HS-27A (cell line): ENCODE results near the gene FADS3.

ENCODE experiments used
- DNase-seq: peaks from one replicate; pipeline ENCODE4 v3.0.0-alpha.2; 2012; ENCODE audit warnings: low read depth, missing footprints

Gene FADS3

DNA sequence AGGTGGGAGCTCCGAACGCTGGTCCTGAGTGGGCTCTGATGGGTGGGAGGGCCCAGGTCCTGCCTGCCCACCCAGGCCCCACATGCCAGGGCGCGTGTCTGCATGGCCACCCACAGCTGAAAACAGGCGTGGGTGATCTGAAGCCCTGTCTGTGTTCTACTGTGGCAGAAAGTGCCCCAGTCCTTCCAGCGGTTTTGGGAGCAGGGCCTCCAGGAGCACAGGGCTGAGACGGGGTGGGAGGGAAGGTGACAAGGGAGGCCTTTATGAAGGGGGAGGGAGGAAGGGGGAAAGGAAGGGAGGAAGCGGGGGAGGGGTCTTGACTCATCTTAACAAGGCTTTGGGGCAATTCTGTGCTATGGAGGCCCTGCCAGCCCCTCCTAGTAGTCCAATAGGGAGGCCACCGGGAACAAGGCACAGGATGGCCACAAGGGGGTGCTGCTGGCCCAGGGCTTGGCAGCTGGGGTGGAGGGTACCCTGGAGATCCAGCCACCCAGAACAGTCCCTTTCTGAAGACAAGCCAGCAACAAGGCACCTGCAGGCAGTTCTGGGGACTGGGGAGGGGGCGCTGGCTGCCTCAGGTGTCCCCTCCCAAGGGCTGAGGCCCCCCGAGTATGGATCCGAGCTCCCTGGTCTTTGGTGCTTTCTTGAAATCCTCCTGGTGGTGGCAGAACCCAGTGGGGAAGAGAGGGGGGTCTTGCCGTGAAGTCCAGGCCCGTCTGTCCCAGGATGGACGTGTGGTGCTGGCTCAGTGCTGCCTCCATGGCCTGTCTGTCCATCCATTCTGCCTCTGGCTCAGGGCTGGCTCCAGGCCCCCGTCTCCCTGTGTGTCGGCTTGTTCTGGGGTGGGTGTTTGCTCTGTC, 6.3 kb upstream of the FADS3 start:
- DNase-seq, result no peak

DNA sequence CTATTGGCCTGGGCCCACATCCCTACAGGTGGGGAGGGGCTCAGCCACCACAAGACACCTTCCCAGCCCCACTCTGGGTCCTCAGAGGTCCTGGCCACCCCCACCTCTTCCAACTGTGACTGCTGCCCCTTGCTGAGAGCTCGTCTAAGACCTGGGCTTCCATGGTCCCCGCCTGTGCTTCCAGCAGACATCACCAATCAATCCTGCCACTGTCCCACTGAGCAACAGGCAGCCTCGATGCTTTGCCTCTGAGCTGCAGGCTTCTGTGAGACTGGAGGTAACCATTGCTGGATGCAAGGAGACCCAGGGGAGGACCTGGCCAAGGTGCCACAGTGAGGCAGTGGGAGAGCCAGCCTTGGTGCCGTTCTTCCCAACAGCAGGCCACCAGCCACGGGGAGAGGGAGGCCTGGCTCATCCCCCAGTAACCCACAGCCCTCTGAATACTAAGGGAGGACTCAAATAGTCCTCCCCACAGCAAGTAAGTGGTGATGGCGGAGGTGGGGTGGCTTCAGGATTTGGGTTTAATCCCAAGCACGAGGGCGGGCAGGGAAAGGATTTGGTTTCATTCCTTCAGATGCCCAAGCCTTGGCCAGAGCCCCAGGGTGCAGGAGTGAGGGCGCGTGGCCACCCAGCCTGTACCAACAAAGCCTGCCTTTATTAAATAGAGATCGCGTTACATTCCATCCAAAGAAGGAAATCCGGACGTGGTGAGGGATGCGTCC, 5.5 kb upstream of the FADS3 start:
- DNase-seq, result no peak

DNA sequence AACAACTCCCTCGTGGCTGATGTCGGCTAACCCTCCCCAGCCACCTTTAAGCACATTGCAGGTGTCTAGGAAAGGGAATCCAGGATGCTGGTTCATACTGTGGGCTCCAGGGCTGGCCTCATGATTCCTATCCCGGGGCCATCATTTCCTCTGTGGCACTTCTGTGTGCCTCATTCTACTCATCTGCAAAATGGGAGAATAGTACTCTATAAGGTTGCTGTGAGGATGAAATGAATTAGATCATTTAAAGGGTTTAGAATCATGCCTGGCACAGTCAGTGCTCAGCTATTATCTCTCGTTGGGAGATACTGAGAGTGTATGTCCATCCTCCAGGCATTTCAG, 4.3 kb upstream of the FADS3 start:
- no peak for DNase-seq

DNA sequence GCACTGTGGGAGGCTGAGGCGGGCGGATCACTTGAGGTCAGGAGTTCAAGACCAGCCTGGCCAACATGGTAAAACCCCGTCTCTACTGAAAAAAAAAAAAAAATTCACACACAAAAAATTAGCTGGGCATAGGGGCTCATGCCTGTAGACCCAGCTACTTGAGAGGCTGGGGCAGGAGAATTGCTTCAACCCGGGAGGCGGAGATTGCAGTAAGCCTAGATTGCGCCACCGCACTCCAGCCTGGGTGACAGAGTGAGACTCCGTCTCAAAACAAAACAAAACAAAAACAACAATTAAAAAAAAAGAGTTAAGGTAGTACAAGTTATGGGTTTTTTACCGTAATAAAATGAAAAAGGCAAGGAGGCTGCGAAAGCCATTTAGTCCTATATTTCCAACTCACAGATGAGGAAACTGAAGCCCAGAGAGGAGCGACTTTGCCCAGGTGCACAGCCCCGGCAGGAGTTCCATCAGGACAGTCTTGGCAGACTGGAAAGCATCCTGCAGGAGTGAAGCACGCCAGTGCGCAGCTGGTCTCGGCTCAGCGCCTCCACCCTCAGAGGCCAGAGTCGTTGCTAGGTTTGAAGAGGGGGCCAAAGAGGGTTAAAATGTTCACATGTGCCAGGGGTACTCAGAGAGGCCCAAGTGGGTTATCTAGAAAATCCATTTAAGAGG, 3.8 kb upstream of the FADS3 start:
- DNase-seq, result no peak

DNA sequence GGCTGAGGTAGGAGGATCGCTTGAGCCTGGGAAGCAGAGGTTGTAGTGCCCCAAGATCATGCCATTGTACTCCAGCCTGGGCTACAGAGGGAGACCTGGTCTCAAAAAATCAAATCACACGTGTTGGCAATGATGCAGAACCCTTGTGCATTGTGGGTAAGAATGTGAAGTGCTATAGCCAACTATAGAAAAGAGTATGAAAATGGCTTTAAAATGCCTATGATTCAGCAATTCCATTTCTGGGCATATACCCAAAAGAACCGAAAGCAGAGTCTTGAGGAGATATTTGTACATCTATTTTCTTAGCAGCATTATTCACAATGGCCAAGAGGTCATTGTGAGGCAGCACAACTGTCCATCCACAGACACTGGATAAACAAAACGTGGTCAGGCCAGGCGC, 2.6 kb upstream of the FADS3 start:
- no peak for DNase-seq

DNA sequence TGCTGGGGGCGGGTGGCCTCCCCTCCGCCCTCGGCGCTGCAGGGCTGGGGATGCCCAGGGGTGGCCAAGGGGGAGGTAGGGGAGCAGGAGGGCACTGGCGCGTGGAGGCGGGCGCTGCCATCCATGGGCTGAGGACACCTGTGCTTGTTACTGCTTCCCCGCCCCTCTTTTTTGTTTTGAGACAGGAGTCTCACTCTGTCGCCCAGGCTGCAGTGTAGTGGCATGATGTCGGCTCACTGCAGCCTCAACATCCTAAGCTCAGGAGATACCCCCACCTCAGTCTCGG, 683 bp upstream of the FADS3 start:
- no peak for DNase-seq

DNA sequence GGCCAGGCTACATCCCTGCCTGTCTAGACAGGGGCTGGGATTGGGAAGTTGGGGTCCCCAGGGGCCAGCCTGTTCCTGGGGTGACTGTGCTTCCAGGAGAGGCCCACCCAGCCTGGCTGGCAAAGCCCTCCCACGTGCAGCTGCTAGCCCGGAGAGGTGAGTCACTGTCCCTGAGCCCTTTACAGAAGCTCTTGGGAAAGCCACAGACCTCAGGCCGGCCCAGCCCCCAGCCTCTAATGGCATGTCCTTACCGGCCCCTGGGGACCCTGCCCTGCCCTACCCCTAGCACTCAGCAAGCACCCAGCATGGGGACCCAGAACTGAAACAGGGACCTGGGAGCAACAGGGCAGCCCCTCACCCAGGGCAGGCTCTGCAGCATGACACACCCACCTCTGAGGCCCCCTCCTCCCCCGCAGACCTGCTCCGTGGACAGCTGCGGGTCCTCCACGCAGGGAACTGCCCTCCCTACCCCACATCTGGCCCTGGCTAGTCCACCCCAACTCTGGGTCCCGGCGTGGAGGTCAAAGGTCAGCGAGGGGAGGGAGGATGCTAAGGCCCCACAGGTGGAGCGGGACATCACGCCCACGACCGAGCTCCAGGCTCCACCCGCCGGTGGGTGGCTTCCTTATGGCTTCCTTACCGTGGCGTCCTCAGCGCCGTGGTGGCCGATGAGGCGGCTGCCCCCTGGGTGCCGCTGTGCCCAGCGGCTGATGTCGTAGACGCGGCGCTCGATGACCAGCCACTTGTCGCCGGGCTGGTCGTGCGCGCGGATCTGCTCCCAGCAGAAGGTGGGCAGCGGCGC, 615 bp downstream of the FADS3 start:
- peak; percentile 62 for DNase-seq

DNA sequence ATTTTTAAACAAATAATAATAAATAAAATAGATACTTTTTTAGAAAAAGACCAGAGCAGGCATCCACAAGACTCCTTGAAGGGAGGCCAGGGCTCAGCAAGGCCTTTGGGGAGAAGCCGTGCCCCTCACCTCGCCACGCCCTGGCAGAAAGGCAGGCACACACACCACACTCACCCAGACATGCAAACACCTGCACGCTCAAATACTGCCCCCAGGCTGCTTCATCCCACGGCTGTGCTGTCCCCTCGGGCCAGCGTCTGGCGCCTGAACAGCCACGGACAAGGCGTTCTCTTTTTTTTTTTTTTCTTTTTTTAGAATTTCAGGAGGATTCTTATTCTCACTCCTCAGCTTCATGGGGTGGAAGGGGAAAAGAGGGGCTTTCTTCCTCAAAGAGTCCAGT, 1.5 kb downstream of the FADS3 start:
- DNase-seq, result no peak

DNA sequence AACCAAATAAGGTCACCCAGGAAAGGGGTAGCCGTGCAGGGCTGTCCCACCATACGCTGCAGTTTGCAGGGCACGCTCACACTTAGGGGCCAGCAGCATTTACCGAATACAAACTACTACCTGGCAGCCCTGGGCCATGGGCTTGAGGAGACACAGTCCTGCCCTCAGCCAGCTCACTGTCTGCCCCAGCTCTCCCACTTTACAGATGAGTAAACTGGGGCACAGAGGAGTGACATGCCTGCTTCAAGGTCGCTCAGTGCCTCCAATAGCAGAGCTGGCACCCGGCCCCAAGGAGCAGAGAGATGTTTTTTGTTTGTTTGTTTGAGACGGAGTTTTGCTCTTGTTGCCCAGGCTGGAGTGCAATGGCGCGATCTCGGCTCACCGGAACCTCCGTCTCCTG, 2.8 kb downstream of the FADS3 start:
- no peak for DNase-seq

DNA sequence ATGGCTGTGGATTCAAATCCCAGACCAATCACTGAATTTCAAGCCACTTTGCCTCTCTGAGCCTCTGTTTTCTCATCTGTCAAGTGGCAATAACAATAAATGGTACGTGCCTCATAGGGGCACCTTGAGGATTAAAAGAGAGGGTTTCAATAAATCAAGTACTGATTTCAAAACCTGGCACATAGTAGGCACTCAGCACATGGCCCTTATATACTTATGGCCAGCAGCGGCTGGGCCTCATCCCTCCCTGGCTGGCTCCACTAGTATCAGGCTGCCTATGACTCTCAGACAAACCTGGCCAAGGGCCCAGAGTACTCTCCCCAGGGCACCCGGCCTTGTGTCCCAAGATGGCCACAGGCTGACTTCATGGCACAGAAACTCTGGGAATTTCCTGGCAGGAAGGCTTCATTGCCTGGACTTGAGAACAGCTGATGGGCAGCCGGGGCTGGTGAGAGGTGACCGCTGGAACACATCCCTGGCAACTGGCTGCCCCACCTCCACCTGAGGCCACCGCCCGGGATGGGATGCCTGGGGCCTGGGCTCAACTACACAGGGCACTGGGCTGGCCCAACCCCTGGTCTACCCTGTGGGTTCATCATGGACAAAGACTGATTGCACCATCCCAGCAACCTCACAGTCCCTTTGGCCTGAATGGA, 3.4 kb downstream of the FADS3 start:
- DNase-seq, result peak; percentile 91

DNA sequence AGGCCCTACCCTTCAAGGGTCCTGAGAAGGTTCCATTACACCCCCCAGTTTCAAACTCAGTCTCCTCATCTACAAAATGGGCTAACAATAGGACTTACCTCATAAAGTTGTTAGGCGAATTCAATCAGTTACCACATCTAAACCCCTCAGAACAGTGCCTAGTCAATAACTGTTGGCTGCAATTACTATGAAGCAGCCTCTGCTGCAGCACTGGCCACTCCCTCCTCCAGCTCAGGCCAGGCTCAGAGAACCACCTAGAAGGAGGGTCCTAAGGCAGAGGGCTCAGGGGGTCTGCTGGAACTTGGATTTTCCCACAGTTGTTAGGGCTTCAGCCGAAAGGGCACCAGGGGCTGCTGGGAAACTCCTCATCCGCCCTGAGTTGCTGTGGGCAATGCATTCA, 4.7 kb downstream of the FADS3 start:
- DNase-seq, result no peak

DNA sequence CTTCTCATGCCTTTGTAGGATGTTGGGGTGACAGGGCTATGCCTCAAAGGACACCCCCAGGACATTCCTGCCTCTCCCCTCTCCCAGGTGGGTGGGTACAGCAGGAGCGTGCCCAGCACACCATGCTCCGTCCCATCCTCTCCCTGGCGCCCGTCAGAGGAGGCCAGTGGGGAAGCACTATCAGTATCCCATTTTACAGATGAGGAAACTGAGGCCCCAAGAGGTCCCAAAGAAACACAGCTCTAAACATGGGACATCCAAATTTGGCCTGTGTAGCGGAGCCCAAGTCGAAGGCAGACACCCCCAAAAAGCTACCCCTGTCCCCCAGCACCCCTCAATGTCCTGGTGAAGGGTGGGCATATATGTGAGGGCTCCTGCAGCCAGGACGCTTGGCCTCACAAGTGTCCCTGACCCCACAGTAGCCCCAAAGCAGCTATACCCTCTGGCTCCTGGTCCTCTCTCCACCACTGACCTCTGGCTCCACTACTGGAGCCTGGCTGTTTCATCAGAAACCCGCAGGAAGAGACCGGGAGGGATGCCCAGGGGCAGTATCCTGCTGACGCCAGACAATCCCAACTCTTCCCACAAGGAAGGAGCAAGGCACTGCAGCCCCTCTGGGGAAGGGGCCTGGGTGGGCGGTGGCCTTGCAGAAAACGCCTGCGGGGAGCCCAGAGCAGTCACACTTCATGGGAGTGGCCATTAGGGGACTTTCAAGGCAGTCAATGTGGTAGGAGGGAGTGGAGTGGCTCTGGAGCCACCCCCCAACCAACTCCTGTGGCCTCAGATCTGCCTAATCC, 5.4 kb downstream of the FADS3 start:
- no peak for DNase-seq

DNA sequence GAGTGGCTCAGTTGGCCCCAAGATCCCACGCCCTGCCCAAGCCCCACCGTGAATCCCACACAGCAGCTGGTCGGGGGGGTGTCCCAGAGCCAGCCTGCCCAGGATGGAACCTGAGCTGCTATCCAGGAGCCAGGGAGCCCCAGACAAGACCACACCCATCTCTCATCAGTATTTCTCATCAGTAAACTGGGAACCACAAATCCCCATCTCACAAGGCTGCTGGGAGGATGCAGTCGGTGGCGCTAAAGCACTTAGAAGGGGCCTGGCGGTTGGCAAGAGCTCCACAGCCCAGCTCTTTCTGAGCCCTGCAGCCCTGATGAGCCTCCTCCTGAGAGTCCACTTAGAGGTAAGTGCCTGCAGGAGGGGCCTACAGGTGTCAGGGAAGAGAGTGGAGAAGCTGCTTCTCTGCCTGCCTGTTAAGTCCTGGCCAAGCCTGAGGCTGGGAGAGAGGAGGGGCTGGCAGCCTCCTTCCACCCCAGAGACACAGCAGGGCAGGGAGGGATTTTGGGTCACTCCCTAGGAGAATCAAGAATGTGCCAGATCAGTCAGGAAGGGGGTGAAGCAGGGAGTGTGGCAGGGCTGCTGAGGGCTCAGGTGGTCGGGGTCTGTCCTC, 6.1 kb downstream of the FADS3 start:
- no peak for DNase-seq

DNA sequence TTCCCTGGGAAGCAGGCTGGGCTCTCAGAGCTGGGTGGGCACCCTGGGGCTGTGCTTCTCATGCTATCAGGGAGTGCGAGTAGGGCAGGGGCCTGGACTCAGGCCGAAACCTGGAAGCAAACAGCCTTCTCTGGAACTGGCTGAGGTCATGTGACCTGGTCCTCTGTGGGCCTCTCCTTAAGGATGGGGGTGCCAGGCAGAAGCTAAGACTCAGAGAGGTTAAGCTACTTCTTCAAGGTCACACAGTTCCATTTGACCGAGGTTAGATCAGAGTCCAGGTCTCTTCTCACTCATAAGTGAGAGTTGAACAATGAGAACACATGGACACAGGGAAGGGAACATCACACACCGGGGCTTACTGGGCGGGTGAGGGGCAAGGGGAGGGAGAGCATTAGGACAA, 7.4 kb downstream of the FADS3 start:
- DNase-seq, result no peak

DNA sequence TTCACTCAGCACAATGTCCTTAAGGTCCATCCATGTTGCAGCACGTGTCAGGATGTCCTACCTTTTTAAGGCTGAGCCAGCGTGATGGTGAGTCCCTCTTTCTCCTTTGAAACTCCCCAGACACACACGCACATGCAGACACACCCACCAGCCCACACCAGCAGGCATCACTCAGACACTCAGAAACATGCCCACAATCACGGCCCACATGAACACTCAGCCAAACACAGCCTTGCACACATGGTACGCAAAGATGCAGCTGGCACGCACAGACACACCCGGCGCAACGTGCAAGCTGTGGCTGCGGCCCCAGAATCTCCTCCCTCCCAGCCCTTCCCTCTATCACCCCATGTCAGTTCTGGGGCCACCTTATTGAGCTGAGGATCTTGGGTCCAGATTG, 8.0 kb downstream of the FADS3 start:
- DNase-seq, result no peak

DNA sequence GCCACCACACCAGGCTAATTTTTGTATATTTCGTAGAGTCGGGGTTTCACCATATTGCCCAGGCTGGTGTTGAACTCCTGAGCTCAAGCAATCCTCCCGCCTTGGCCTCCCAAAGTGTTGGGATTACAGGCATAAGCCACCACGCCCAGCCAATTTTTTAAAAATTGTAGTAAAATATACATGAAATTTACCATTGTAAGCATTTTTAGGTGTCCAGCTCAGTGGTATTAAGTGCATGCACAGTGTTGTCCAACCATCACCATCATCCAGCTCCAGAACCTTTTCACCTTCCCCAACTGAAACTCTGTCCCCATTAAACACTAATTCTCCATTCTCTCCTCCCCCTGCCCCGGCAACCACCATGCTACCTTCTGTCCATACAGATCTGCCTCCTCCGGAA, 8.5 kb downstream of the FADS3 start:
- DNase-seq, result no peak

DNA sequence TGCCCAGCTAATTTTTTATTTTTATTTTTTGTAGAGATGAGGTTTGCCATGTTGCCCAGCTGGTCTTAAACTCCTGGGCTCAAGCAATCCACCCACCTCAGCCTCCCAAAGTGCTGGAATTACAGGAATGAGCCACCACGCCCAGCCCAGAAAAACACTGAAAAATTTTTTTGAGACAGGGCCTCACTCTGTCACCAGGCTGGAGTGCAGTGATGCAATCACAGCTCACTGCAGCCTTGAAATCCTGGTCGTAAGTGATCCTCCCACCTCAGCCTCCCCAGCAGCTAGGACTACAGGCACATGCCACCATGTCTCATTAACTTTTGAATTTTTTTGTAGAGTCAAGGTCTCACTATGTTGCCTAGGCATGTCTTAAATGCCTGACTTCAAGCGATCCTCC, 9.1 kb downstream of the FADS3 start:
- DNase-seq, result peak; percentile 35

DNA sequence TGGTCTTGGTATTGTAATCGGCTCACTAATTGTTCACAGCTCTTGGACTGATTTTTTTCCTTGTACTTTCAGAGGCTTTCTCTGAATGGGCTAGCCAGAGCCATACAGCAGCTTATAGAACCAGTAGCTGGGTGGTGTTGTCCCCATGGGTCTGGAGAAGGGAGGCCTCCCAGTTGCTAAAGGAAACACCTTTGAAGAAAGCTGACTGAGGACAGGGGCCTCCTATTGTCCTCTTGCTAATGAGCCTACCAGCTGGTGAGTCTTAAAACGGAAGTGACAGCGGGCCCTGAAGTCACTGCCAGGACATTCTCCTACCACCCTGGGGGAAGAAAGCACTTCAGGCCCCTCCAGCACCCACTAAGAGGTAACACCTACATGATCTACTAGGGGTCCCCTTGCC, 9.9 kb downstream of the FADS3 start:
- DNase-seq, result no peak

DNA sequence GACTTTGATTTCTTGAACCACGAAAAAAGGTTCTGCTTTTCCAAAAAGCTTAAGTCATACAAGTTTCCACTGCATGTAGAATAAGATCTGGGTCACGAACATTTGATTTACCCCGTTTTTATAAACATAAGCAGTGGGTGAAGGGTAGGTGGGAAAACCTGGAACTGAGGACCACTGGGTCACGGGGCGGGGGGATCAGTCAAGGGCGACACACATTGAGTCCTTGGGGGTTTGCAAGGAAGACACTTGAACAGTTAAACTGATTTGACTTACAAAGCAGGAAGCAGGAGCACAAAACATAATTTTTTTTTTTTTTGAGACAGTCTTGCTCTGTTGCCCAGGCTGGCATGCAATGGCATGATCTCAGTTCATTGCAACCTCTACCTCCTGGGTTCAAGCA, 10.9 kb downstream of the FADS3 start:
- DNase-seq, result no peak

DNA sequence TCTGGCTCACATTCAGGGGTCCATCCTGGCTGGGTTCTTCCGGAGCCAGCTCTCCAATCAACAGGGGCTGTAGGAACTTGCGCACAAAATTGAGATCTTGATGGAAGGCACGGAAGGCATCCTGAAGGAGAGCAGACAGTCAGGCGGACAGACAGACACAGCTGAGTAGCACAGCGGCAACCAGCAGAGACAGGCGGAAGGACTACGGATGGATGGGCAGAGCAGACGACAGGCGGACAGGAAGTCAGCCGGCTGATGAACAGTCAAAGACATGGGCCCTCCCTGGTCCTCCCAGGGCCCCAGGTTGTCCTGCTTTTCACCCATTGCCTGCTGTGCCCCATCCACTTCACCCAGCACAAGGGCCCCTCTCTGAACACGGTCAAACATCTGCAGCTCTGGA, 11.3 kb downstream of the FADS3 start:
- DNase-seq, result no peak

DNA sequence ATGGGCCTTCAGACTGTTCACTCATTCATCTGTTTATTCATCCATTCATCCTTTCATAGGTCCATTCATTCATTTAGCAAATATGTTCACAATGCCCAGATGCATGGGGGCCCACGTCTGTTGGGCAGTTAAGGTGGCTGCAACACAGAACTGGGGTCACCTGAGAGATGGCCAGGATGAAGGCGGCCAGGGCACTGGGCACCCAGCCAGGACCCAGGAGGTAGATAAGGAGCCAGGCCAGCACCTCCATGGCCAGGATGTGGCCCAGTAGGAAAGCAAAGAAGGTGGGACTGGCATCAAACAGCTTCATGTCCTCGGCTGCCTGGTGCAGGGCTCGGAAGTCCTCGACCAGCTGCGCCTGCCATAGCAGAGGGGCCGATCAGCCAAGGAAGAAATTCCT, 12.2 kb downstream of the FADS3 start:
- DNase-seq, result no peak
